Cardiac fibroblast (primary cell): ENCODE data around the gene MAD1L1.

Source experiments
- DNase-seq, 2 donors: peaks; one replicate each; pipeline versions ENCODE4 v3.0.0 to v3.0.0-alpha.2; 2010; ENCODE audit warnings: low read depth in 2 of 2
- H3K4me3 ChIP-seq, 2 donors: replicated peaks in 1 of 2; 1 replicate in 1 of 2; 2 replicates in 1 of 2; pipeline ENCODE4 v1.5.1; 2011; ENCODE audit warnings: low read depth in 2 of 2, low read length in 2 of 2, mild to moderate bottlenecking in 2 of 2, moderate library complexity in 1 of 2
- CTCF ChIP-seq: IDR thresholded peaks from one replicate; pipeline ENCODE4 v1.5.1; 2011; ENCODE audit warnings: low read depth, mild to moderate bottlenecking, low read length, inconsistent platforms

Gene MAD1L1

GRCh38 chr7:2198206-2198605 lies 34.5 kb downstream of the MAD1L1 start:
- H3K4me3 ChIP-seq = no peak overlapping the region
- TF ChIP-seq CTCF = no peak
- no peak for DNase-seq

GRCh38 chr7:2197436-2198155 lies 35.1 kb downstream of the MAD1L1 start:
- no peak for TF ChIP-seq CTCF
- DNase-seq = no peak
- H3K4me3 ChIP-seq = no peak overlapping the region

GRCh38 chr7:2196381-2197378 lies 36.1 kb downstream of the MAD1L1 start:
- no peak overlapping the region for H3K4me3 ChIP-seq
- no peak for DNase-seq
- no peak for TF ChIP-seq CTCF

- no peak for DNase-seq
- no peak overlapping the region for H3K4me3 ChIP-seq
- no peak for TF ChIP-seq CTCF
Measured at GRCh38 chr7:2195400-2196246, 37.1 kb downstream of the MAD1L1 start.

GRCh38 chr7:2193575-2194305 lies 39.0 kb downstream of the MAD1L1 start:
- DNase-seq = no peak
- no peak for TF ChIP-seq CTCF
- H3K4me3 ChIP-seq = no peak overlapping the region
